HG02571 (cell line): Measurements from ENCODE around the gene SPOCD1.

Experiments used
- ATAC-seq: cut with Tn5 transposase; IDR thresholded peaks from one replicate; pipeline ENCODE4 v1.9.1; 2021; ENCODE audit warnings: mild to moderate bottlenecking, moderate library complexity; ENCODE audit not compliant: unreplicated experiment

SPOCD1 gene

DNA sequence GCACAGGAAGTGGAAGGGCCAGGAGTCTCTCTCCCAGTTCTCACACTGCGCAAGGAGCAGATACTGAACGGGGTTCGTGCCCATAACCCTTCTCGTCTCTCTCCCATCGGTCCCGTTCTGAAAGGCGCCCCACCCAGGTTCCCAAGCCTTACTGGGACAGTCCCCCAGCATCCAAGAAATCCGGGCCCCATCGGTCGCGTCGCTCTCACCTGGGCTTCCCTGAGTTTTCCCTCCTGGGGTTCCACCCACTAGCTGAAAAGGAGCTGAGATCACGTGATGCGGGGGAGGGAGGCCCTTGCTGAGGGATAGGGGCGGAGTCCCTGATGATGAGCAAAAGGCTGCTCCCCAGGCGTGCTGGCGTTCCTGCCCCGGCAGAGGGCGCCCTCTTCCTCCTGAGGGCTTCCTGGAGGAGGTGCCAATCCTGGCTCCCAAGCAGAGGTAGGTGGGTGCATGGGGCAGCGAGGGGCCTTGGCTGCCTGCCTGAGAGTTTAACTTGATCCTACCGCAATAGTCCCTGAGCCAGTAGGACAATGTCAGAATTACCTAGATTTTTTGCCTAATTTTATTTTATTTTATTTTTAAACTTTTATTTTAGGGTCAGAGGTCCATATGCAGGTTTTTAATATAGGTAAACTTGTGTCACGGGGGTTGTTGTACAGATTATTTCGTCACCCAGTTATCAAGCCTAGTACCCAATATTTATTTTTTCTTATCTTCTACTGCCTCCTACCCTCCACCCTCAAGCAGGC, at the start of gene SPOCD1:
Gene SPOCD1, minus strand, starts transcription at position 271 of the 749 bp plus-strand sequence. CDS start 689 bp downstream, outside the sequence.
- ATAC-seq: no peak

DNA sequence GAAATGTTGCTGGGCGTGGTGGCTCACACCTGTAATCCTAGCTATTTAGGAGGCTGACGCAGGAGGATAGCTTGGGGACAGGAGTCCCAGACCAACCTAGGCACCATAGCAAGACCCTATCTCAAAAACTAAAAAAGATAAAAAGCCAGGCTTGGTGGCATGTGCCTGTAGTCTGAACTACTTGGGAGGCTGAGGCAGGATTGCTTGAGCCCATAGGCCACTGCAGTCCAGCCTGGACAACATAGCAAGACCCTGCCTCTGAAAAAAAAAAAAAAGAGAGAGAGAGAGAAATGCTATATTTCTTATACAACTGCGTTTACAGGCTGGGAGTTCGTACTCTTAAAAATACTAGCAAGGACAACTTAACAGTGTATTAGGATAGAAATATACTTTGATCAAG, 46.2 kb upstream of the SPOCD1 start:
- ATAC-seq: no peak

DNA sequence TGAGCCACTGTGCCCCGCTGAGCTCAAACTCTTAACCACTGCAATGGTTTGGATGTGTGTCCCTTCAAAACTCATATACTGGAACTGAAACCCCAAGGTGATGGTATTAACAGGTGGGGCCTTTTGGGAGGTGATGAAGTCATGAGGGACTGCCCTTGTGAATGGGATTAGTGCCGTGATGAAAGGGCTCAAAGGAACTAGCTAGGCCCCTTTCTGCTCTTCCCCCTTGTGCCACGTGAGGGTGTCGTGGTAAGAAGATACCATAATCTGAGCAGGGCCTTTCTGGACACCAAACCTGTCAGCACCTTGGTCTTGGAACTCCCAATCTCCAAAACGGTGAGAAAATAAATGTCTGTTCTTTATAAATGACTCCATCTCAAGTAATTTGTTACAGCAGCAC, 45.5 kb upstream of the SPOCD1 start:
- no peak for ATAC-seq

DNA sequence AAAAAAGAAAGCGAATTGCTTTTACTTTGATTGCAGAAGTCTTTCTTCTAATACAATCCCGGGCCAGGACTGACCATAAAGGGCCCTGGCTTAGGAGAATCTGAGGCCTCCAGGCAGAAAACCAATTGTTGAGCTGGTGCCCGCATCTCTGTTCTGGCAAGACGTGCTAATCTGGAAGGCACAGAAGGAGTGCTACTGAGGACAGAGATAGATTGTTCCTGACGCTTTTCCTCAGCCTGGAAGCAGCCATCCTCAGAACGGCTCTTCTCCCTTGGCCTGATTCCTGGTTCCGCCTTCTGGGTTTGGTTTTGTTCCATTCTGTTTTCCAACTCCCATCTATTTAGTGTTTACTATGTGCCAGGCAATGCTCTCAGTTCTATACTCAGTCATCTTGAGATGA, 44.8 kb upstream of the SPOCD1 start:
- ATAC-seq: no peak

- ATAC-seq: no peak
These were observed 43.9 kb upstream of the SPOCD1 start for GRCh38 chr1:31859719-31860118.

- no peak for ATAC-seq
These were observed 43.2 kb upstream of the SPOCD1 start for GRCh38 chr1:31859044-31859443.

DNA sequence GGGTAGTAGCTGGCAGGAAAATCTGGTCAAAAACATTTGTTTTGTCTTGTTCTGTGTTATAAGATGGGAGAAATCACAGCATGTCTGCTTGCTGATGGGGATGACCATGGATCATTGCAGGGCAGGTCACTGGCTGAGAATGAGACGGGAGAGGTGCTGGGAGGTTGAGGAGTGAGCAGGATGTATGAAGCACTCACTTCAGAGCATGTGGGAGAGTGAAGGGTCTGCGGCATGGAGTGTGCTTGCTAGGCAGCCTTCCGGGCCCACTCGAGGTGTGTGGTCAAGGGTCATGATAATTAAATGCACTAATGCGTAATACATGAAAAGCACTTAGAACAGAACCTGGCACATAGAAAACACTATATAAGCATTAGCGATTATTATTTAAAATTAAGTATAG, 42.0 kb upstream of the SPOCD1 start:
- ATAC-seq: no peak

DNA sequence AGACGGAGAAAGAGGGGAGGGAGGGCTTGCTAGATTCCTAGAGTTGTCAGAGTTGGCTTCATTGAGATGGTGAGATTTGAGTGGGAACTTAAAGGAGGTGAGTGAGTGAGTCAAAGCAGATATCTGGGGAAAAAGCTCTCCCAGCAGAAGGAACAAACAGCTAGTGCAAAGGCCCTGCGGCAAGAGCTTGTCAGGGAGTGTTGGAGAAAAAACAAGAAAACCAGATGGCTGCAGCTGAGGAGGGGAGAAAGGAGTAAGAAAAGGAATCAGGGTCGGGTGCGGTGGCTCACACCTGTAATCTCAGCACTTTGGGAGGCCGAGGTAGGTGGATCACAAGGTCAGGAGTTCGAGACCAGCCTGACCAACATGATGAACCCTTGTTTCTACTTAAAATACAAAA, 40.3 kb upstream of the SPOCD1 start:
- no peak for ATAC-seq

DNA sequence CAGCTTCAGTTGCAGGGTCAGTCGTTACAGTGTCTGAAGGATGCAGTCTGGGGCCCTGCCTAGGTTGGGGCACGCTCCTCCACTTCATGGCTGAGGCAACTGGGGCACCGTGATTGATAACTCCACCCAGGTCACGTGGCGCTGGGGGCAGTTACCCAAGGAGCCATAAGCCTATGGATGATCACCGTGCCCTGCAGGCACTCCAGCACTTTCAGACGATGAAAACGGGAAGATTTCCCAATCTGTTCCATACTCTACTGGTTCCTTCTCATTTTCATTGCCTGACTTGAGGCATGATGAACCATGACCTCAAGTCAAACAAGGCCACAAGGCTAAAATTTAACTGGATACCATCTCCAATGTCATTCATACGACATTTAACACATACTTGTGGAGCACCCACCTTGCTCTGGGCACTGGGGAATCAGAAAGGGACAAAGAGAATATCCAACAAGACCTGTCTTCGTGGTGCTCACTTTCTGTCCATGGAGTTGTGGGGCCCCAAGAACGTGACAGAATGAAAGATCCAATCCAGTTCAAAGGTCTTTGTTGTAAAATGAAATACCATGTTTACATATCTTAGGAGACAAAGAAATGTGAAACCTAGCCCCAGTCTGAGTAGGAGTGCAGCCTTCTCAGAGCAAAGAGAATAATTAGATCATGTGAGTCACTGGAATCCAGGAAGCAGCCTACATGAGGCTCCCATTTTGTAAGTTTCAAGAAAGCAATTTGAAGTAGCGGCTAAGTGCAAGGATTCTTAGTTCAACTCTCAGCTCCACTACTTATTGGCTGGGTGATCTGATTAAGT, 39.4 kb upstream of the SPOCD1 start:
- ATAC-seq: no peak

GRCh38 chr1:31849653-31850052, 33.8 kb upstream of the SPOCD1 start:
- ATAC-seq: no peak

DNA sequence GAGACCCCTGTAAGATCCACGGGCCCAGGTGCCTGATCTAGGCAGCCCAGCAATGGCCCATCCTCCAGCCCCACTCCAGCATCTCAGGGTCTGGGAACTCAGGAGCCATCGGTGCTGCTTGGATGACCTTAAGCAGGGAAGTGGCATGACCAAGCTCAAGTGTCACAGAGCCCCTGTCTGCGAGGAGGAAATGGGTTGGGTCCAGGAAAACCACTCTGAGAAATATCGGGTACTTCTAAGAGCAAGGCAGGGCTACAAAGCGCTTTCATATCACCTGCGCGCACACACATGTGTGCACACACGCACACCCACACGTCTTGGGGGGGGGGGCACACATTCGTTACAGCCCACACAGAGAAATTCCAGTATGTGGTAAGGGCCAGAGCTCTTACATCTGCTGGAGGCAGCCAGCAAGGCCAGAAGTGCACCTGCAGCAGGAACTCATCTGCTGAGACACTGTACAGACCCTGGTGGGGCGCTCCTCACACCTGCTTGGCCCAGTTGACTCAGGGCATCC, 32.6 kb upstream of the SPOCD1 start:
- ATAC-seq: no peak

- ATAC-seq: no peak
These were observed 30.7 kb upstream of the SPOCD1 start for GRCh38 chr1:31846484-31846883.

DNA sequence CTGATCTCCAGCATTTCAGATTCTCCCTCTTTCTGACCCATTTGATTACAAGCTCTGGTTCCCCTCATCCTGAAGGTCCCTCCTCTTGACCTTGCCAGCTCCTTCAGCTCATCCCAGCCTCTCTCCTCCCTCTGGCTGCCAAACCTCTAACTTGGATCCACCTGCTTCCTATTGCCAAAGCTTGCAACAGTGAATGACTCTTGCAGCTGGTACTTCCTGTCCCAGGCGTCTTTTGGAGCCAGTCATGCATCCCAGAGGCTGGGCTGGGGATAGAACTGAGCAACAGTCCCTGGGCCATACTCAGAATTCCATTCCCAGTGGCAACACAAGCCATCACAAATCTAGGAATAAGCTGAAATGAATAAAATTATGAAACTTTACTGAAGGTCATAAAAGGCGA, 27.7 kb upstream of the SPOCD1 start:
- ATAC-seq: no peak

DNA sequence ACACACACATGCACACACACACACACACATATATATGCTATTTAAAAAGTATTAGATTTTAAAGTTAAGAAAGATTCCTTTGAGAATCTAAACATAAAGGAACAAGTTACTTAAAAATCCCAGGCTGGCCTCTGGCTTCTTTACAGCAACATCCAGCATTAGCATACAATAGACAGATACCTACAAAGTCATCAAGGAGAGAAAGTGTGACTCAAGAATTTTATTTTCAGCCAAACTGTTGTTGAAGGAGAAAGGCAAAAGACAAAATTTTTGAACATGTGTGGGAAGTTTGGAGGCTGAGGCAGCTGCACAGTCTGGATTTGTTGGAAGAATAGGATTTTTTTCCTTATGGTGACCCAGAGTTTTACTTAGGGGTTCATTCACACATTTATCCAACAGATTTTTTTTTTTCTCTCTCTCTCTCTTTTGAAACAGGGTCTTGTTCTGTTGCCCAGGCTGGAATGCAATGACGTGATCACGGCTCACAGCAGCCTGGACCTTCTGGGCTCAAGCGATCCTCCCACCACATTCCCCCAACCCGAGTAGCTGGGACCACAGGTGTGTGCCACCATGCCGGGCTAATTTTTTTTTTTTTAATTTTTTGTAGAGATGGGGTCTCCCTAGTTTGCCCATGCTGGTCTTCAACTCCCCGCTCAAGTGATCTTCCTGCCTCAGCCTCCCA, 24.0 kb upstream of the SPOCD1 start:
- no peak for ATAC-seq

- no peak for ATAC-seq
These were observed 21.8 kb upstream of the SPOCD1 start for GRCh38 chr1:31837451-31838158.

GRCh38 chr1:31836638-31837037, 20.8 kb upstream of the SPOCD1 start:
- no peak for ATAC-seq

- no peak for ATAC-seq
These were observed 19.6 kb upstream of the SPOCD1 start for GRCh38 chr1:31835415-31835814.

DNA sequence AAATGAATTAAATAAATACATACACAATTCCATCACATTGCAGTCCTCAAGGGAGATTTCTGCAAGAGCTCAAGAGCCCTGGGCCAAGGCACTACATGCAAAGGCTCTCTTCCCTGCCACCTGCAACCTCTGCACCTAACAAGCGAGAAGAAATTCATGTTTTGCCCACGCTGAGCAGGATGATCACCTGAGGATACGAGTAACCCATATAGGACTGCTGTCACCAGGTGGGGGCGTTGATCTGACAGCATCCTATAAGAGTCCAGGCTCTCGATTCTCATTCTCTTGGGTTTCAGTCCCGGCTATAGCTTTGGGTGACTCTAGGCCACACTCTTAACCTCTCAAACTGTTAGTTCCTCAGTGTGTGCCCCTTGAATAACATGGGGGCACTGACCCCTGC, 18.7 kb upstream of the SPOCD1 start:
- ATAC-seq: no peak

DNA sequence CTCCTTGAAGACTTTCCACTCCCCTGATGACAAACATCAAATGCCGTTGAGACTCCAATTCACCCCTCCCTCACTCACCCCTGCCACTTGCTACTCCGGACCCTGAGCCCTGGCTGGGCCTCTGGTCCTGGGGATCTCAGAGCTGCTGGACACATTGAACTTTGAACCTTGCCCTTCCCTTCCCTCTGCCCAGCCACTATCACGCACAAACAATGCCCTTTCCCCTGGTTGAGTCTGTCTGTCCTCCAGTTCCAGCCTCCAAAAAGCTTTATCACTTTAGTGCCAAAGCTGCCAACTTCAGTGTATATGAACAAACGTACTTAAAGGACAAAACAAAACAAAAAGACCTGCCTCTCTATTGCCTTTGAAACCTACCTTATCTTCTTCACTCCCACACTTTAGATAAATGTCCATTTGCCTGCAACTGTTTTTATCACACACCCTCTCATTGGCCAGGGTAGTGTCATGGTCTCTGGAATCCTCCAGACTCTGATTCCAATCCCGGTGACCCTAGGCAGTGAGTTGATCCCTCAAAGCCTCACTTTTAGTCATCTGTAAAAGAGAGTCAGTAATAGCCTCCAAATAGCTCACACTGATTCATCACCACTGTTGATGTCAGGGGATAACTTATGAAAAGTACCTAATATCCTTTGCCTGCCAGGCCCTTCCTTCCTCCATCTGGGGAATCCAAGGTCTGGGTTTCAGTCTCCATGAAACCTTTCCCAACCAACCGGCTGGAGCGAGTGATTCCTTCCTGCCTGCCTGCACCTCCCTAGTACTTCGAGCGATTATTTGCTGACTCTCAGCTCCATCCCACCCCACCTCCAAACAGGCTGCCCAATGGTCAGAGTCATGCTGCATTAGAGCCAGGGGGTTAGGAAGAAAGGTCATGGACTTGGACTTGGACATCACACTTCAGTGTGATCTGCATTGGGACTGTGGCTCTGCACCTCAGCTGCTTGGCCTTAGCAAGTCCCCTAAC, 15.9 kb upstream of the SPOCD1 start:
- ATAC-seq: no peak

DNA sequence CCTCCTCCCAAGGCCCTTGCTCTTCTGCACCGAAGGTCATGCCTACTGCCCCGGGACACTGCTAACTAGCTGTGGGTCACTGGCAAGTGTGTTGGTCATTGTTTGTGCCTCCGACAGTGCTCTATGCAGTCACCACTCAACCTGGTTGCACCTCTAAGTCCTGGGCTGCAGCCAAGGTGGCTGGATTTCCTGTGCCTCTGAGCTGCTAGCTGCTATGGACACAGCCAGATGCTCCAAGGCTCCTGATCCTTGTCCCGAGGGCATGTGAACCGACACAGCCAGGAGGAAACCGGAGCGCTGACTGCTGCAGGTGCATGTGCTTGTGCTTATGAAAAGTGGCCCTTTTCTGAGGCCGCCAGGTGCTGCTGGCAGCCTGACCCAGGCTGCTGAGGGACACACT, 14.7 kb upstream of the SPOCD1 start:
- no peak for ATAC-seq
